ENCODE measurements around the gene STK11. TPM values are rescaled to one million over a fixed set of nuclear protein-coding genes. Genes with fewer than 3 reads are reported as not detected.

STK11 gene
- total RNA-seq, 1 experiment from 2014 or later: 56.7 TPM

DNA sequence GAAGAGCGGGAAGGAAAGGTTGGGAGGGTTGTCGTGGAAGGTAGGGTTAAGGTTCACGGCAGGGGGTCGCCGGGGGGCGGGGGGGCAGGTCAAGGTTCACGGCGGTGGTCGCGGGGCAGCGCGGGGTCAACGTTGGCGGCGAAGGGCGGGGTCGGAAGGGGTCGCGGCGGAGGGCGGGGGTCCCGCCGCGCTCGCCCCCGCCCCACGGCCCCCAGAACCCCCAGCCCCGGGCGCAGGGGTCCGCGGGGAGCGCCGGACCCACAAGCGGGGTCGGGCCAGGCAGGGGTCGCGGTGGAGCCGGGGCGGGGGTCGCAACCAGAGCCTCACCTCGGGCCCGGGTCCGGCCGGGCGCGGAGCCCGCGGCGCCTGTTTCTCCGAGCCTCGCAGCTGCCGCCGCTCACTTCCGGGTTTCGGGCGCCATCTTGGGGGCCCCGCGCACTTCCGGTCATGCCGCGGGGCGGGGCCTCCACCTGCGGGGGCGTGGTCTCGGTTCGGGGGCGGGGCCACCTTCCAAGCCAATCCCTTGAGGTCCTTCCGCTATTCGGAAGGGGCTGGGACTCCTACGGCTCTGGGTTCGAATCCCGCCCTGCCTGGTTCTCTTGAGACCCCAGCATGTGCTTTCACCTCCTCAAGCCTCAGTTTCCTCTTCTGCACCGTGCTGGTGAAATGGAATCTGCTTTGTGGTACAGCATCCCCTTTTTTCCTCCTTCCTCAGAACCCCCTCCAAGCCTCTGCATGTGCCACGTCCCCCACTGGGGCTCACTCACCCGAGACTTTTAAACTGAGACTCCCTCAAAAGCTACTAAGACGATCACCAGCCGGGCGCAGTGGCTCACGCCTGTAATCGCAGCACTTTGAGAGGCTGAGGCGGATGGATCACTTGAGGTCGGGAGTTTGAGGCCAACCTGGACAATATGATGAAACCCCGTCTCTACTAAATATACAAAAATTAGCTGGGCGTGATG is 31.5 kb upstream of the STK11 start, which contains the start of gene SBNO2:
TSS of gene SBNO2 (minus strand) at position 424 of the 965 bp plus-strand sequence. CDS start 19,992 bp downstream, outside the sequence.
- H3K9me3 Mint-ChIP-seq (ENCODE audit: unreplicated experiment): no peaks in the 10 kb centered on the region
- Histone ChIP-seq H3K4me3 (ENCODE audit: low read depth, low read length) (peak within 1 kb of the TSS; percentile 89), H3K9me3 (no peaks in the 10 kb centered on the region), H3K27me3 (replicated peaks; ENCODE audit: control insufficient read depth, insufficient read depth, low read length) (no peaks in the 10 kb centered on the region), H3K36me3 (ENCODE audit: control insufficient read depth, insufficient read depth, low read length) (no peaks in the 10 kb centered on the region), H3K4me1 (0 out of 2 replicates have a peak, but pooled peaks cover 3% of the 10 kb centered on the region)
- H3K27me3 Mint-ChIP-seq (ENCODE audit: insufficient read depth, unreplicated experiment): no peaks in the 10 kb centered on the region
- peak; percentile 89 to 96 for DNase-seq
- H3K4me3 Mint-ChIP-seq (ENCODE audit: unreplicated experiment): peak within 1 kb of the TSS; percentile 97
- intact Hi-C loops (cut with micrococcal nuclease; ENCODE audit: unreplicated experiment): no loop called here
- TF ChIP-seq, protein P1, sequence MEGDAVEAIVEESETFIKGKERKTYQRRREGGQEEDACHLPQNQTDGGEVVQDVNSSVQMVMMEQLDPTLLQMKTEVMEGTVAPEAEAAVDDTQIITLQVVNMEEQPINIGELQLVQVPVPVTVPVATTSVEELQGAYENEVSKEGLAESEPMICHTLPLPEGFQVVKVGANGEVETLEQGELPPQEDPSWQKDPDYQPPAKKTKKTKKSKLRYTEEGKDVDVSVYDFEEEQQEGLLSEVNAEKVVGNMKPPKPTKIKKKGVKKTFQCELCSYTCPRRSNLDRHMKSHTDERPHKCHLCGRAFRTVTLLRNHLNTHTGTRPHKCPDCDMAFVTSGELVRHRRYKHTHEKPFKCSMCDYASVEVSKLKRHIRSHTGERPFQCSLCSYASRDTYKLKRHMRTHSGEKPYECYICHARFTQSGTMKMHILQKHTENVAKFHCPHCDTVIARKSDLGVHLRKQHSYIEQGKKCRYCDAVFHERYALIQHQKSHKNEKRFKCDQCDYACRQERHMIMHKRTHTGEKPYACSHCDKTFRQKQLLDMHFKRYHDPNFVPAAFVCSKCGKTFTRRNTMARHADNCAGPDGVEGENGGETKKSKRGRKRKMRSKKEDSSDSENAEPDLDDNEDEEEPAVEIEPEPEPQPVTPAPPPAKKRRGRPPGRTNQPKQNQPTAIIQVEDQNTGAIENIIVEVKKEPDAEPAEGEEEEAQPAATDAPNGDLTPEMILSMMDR (IDR thresholded peaks at IDR 0.05; ENCODE audit: insufficient read depth in 1 of 2, low read depth in 1 of 2, low read length in 1 of 2, severe bottlenecking in 1 of 2, unreplicated experiment in 1 of 2): no peak
- ChIA-PET CTCF (no interaction called here), POLR2A (interaction anchor here (0.6 kb wide), 1 partner anchor 84 kb away, joined by 4 read pairs; no protein-coding TSS in a partner anchor)
- H3K4me1 Mint-ChIP-seq (ENCODE audit: low read depth, unreplicated experiment): peaks cover 9% of the 10 kb centered on the region
- H3K27ac Mint-ChIP-seq (ENCODE audit: unreplicated experiment): peak within 1 kb of the TSS; percentile 96
- no TSS peak for BruUV-seq (replicated peaks)
- peaks cover 11% of the 10 kb centered on the region for H3K36me3 Mint-ChIP-seq (ENCODE audit: insufficient read depth, unreplicated experiment)

DNA sequence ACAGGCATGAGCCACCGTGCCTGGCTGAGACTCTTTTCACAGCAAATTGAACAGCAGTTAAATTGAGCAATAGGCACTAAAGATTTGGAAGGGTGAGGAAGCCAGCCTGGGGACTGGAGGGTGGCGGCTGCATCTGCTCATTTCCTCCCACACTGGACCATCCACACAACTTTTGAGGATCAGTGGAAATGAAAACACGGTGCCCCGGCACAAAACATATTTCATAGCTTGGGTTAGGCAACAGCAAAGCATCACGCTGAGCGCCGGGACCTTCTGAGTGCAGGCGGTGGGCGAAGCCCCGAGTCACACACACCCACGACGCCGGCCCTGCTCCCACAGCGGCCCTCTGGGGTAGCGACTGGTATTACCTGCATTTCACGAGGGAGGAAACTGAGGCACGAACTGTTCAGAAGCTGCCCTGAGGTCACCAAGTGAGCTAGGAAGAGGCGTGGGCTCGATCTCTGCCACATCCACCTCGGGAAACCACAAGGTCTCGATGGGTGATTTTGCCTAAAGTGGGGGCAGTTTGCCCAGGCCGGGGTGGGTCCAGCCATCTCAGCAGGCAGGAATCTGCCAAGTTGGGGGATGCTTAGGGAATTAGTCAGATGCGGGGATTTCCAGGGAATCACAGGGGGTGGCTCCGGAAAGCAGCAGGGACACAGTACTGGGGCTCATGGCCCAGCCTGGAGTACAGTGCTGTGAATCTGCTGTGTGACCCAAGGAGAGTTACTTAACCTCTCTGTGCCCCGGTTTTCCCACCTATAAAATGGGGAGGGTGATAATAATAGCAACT is 28.1 kb upstream of the STK11 start:
- no peaks in the 10 kb centered on the region for H3K9me3 ChIP-seq
- H3K36me3 Mint-ChIP-seq (ENCODE audit: insufficient read depth, unreplicated experiment): peaks cover 15% of the 10 kb centered on the region
- no TSS peak for BruUV-seq (replicated peaks)
- DNase-seq: no peak
- no peaks in the 10 kb centered on the region for H3K27me3 Mint-ChIP-seq (ENCODE audit: insufficient read depth, unreplicated experiment)
- CTCF ChIA-PET: interaction anchor here (0.6 kb wide), 1 partner anchor 72 kb away, joined by 4 read pairs; no protein-coding TSS in a partner anchor
- TF ChIP-seq, protein P1 (IDR thresholded peaks at IDR 0.05; ENCODE audit: insufficient read depth in 1 of 2, low read depth in 1 of 2, low read length in 1 of 2, severe bottlenecking in 1 of 2, unreplicated experiment in 1 of 2): no peak
- H3K36me3 ChIP-seq (ENCODE audit: control insufficient read depth, insufficient read depth, low read length): no peaks in the 10 kb centered on the region
- intact Hi-C loops (cut with micrococcal nuclease; ENCODE audit: unreplicated experiment): no loop called here
- H3K4me1 ChIP-seq: peaks cover 21% of the 10 kb centered on the region
- no peak overlapping the region for H3K4me3 Mint-ChIP-seq (ENCODE audit: unreplicated experiment)
- H3K27ac Mint-ChIP-seq (ENCODE audit: unreplicated experiment): no peak overlapping the region
- no peaks in the 10 kb centered on the region for H3K27me3 ChIP-seq (replicated peaks; ENCODE audit: control insufficient read depth, insufficient read depth, low read length)
- POLR2A ChIA-PET: interaction anchor here (0.6 kb wide), 1 partner anchor 75 kb away, joined by 9 read pairs; no protein-coding TSS in a partner anchor
- H3K4me3 ChIP-seq (ENCODE audit: low read depth, low read length): no peak overlapping the region
- H3K4me1 Mint-ChIP-seq (ENCODE audit: low read depth, unreplicated experiment): peaks cover 19% of the 10 kb centered on the region
- no peaks in the 10 kb centered on the region for H3K9me3 Mint-ChIP-seq (ENCODE audit: unreplicated experiment)

DNA sequence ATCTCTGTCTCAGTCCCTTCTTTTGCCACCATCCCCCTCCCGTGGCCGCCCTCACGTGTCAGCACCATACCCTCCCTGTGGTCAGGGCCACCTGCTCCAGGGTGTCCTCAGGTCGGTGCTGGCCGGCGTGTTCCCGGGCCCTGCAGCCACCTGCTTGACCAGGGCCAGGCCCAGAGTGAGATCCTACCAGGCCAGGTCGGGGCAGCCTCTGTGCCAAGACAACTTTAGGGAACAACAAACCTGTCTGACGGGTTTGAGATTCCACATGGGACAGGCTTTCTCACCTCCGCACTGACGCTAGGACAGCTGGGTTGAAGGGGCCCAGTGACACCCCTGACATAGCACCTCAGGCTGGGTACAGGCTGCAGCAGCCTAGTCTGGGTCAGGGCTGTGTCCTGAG is 24.0 kb upstream of the STK11 start:
- H3K4me1 Mint-ChIP-seq (ENCODE audit: low read depth, unreplicated experiment): peaks cover 19% of the 10 kb centered on the region
- POLR2A ChIA-PET: interaction anchor here (0.6 kb wide), 1 partner anchor 87 kb away, joined by 3 read pairs; the partner anchor contains the start of gene CIRBP
- Histone ChIP-seq H3K9me3 (no peaks in the 10 kb centered on the region), H3K4me3 (ENCODE audit: low read depth, low read length) (no peak overlapping the region), H3K27me3 (replicated peaks; ENCODE audit: control insufficient read depth, insufficient read depth, low read length) (no peaks in the 10 kb centered on the region), H3K36me3 (ENCODE audit: control insufficient read depth, insufficient read depth, low read length) (no peaks in the 10 kb centered on the region), H3K4me1 (peaks cover 44% of the 10 kb centered on the region)
- no TSS peak for BruUV-seq (replicated peaks)
- H3K27me3 Mint-ChIP-seq (ENCODE audit: insufficient read depth, unreplicated experiment): no peaks in the 10 kb centered on the region
- intact Hi-C loops (cut with micrococcal nuclease; ENCODE audit: unreplicated experiment): no loop called here
- peak overlapping the region; percentile 98 for H3K27ac Mint-ChIP-seq (ENCODE audit: unreplicated experiment)
- peak overlapping the region; percentile 20 for H3K4me3 Mint-ChIP-seq (ENCODE audit: unreplicated experiment)
- peak; percentile 78 to 83 for DNase-seq
- peaks cover 15% of the 10 kb centered on the region for H3K36me3 Mint-ChIP-seq (ENCODE audit: insufficient read depth, unreplicated experiment)
- CTCF ChIA-PET: interaction anchor here (0.9 kb wide), 1 partner anchor 78 kb away, joined by 3 read pairs; the partner anchor contains the start of gene GPX4
- no peaks in the 10 kb centered on the region for H3K9me3 Mint-ChIP-seq (ENCODE audit: unreplicated experiment)
- TF ChIP-seq, protein P1 (IDR thresholded peaks at IDR 0.05; ENCODE audit: insufficient read depth in 1 of 2, low read depth in 1 of 2, low read length in 1 of 2, severe bottlenecking in 1 of 2, unreplicated experiment in 1 of 2): no peak
